Type B pancreatic cell (in vitro differentiated cells): ENCODE data around the gene PARK7. TPM values are rescaled to one million over a fixed set of nuclear protein-coding genes. Genes with fewer than 3 reads are reported as not detected.

Source experiments
- DNase-seq: peaks from one replicate; pipeline ENCODE4 v3.0.0; 2021; ENCODE audit warnings: mixed read lengths; ENCODE audit not compliant: unreplicated experiment; ENCODE audit errors: extremely low spot score
- H3K27ac Mint-ChIP-seq: 2 replicates; pipeline ENCODE4 v1.8.0; 2021; ENCODE audit warnings: mild to moderate bottlenecking, mixed read lengths
- H3K27me3 Mint-ChIP-seq: 2 replicates; pipeline ENCODE4 v1.8.0; 2021; ENCODE audit warnings: mixed read lengths
- H3K36me3 Mint-ChIP-seq: 2 replicates; pipeline ENCODE4 v1.8.0; 2021; ENCODE audit warnings: mixed read lengths
- H3K4me1 Mint-ChIP-seq: one replicate; pipeline ENCODE4 v1.8.0; 2021; ENCODE audit warnings: mixed read lengths; ENCODE audit not compliant: unreplicated experiment
- H3K4me3 Mint-ChIP-seq: 2 replicates; pipeline ENCODE4 v1.8.0; 2021; ENCODE audit warnings: mild to moderate bottlenecking, mixed read lengths
- H3K9me3 Mint-ChIP-seq: 2 replicates; pipeline ENCODE4 v1.8.0; 2021; ENCODE audit warnings: mixed read lengths
- CTCF ChIP-seq: fragments of 200-600 bp; sonication (generic); conservative IDR thresholded peaks from 2 replicates; pipeline ENCODE4 v1.5.0; 2021; ENCODE audit warnings: antibody characterized with exemption, mild to moderate bottlenecking
- total RNA-seq: library from RNA; stranded (reverse); gene quantifications from 2 replicates; pipeline ENCODE4 v1.2.1, GENCODE V29; 2021; ENCODE audit warnings: low replicate concordance

The PARK7 gene
- total RNA-seq, 1 donor from 2014 or later, result 279 TPM

DNA sequence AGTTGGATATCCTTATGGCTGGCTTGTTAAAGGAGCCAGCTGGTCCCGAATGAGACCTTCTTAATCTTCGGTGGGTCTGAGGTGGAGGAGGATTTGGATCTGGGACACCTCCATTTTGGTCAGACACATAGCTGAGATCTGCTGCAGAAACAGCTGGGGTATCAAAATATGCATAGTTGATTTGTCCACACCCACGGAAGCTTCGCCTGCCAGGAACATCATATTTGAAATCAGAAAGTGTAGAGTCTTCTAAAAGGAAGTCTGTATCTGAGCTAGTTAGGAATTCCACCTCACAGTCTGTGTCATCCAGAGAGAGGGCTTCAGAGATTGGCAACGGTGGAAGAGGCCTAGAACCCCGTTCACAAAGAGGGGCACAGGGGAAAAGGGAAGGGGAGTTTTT is 52.3 kb downstream of the PARK7 start:
- peak overlapping the region; percentile 53 for H3K27ac Mint-ChIP-seq
- H3K36me3 Mint-ChIP-seq, result peaks cover 30% of the 10 kb centered on the region
- H3K27me3 Mint-ChIP-seq, result no peaks in the 10 kb centered on the region
- no peak overlapping the region for H3K4me3 Mint-ChIP-seq
- no peak for TF ChIP-seq CTCF
- H3K9me3 Mint-ChIP-seq, result no peaks in the 10 kb centered on the region
- peaks cover 47% of the 10 kb centered on the region for H3K4me1 Mint-ChIP-seq
- no peak for DNase-seq

DNA sequence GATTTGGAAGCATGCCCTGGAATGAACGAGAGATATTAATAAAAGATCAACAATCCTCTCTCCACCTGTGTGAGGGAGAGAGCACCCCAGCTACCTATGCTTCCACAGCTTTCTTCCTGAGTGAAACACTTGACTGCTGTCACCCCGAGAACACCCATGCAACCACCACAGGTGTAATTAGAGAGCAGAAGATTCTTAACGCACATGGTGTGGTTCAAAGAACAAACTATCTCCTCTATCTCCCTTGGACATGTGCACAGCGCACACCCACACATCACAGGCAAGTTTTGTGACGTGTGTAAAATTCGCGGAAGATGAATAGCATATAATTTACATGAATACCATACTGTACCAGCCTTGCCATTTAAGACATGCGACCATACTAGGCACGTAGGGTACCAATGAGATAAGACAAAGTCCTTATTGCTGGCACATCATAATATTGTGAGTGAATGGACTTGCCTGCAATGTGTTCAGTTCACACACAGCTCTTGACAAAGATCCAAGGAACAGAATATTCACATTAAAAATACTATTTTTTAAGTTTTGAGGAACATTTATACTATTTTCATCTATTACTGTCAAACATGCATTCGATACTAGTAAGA is 53.0 kb downstream of the PARK7 start:
- Mint-ChIP-seq H3K4me1 (peaks cover 54% of the 10 kb centered on the region), H3K4me3 (no peak overlapping the region), H3K9me3 (no peaks in the 10 kb centered on the region), H3K27me3 (no peaks in the 10 kb centered on the region), H3K36me3 (peaks cover 30% of the 10 kb centered on the region), H3K27ac (peak overlapping the region; percentile 93)
- no peak for DNase-seq
- no peak for TF ChIP-seq CTCF

DNA sequence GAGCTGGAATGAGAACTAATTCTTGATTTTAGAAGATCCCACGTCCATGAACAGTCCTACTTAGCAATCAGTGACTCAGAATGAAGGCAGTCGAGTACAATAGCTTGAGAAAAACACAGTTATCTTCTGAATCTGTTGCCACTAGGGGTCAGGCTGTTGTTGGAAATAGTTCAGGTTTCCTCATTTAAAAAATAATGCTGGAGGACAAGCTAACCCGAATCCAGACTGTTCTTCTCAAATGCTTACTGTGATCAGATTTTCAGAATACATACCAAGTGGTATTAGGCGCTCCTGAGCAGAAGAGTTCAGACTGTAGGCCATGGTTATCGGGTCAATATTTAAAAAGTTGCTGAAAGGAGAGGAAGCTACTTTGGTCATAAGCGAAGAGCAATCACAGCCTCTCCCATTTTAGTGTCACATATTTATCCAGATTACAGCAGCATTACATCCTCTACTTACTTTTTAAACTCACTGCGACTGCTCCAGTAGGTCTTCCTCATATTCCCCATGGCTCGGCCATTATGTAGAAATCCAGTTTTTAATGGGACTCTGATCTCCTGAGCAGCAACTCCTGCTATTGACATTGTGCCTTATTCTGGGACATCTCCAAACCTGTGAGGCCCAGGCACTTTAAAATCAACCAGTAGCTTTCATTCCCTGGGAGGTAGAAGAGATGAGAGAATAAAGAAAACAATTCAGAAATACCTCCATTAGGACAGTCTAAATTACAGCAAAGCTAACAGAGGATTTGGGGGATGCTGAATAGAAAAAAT is 53.7 kb downstream of the PARK7 start:
- peak overlapping the region; percentile 93 for H3K27ac Mint-ChIP-seq
- no peaks in the 10 kb centered on the region for H3K9me3 Mint-ChIP-seq
- TF ChIP-seq CTCF, result peak; percentile 85

DNA sequence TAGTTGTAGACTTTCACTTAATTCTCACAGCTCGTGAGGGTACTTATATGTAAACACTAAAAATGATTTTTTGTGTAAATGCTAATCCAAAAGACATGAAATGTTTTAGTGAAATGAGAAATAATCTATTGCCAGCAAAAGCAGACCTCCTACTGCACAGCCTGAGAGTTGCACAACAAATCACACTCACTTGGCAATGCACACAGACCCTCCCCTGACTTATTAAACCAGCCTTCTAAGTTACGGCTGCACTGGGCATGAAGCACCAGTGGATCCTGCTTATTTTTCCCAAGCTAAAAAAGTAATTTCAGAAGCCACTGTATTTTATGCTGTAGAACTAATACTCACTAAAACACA is 54.3 kb downstream of the PARK7 start:
- Mint-ChIP-seq H3K4me1 (peaks cover 62% of the 10 kb centered on the region), H3K4me3 (peak overlapping the region; percentile 69), H3K27me3 (no peaks in the 10 kb centered on the region), H3K36me3 (peaks cover 21% of the 10 kb centered on the region), H3K27ac (peak overlapping the region; percentile 93), H3K9me3 (no peaks in the 10 kb centered on the region)
- DNase-seq, result no peak
- no peak for TF ChIP-seq CTCF

More for the DNA sequence above, 53.7 kb downstream of the PARK7 start:
- peaks cover 25% of the 10 kb centered on the region for H3K36me3 Mint-ChIP-seq
- H3K4me1 Mint-ChIP-seq, result peaks cover 60% of the 10 kb centered on the region
- H3K27me3 Mint-ChIP-seq, result no peaks in the 10 kb centered on the region
- no peak for DNase-seq
- H3K4me3 Mint-ChIP-seq, result peak overlapping the region; percentile 45

- peak; percentile 40 for TF ChIP-seq CTCF
- Mint-ChIP-seq H3K9me3 (no peaks in the 10 kb centered on the region), H3K4me3 (peak overlapping the region; percentile 71), H3K4me1 (peaks cover 67% of the 10 kb centered on the region), H3K27me3 (no peaks in the 10 kb centered on the region), H3K27ac (peak overlapping the region; percentile 93), H3K36me3 (peaks cover 21% of the 10 kb centered on the region)
- no peak for DNase-seq
Measured at GRCh38 chr1:8016210-8016894, 54.8 kb downstream of the PARK7 start.
